CD4-positive, alpha-beta T cell treated with Interleukin-21 for 1 hour (primary cell): Measurements from ENCODE around the gene GPALPP1.
A peak's percentile ranks its signal among the peaks of the same experiment; 100 is the strongest.
"Not testable (repeated sequence)": the region's sequence is repeated elsewhere in the genome, so short reads cannot be mapped to it uniquely, and the experiment has no call there.

ENCODE experiments used
- DNase-seq: peaks from one replicate; pipeline ENCODE4 v3.0.0-alpha.2; 2020

GPALPP1 gene

GRCh38 chr13:45007823-45008222 is 18.5 kb downstream of the GPALPP1 start:
- DNase-seq = no peak

- DNase-seq = no peak
Observed at GRCh38 chr13:45011198-45011597, 21.9 kb downstream of the GPALPP1 start.

GRCh38 chr13:45015300-45015699 is 26.0 kb downstream of the GPALPP1 start:
- no peak for DNase-seq

GRCh38 chr13:45016792-45017425 is 27.6 kb downstream of the GPALPP1 start:
- DNase-seq = no peak

GRCh38 chr13:45019981-45020380 is 30.6 kb downstream of the GPALPP1 start:
- not testable (repeated sequence) for DNase-seq

- no peak for DNase-seq
Observed at GRCh38 chr13:45021250-45021649, 31.9 kb downstream of the GPALPP1 start.

- DNase-seq = no peak
Observed at GRCh38 chr13:45024847-45025246, 35.5 kb downstream of the GPALPP1 start.

- DNase-seq = no peak
Observed at GRCh38 chr13:45034342-45034741, 45.0 kb downstream of the GPALPP1 start.

- DNase-seq = no peak
Observed at GRCh38 chr13:45036206-45036605, 46.9 kb downstream of the GPALPP1 start.

GRCh38 chr13:45040173-45040572 is 50.8 kb downstream of the GPALPP1 start:
- DNase-seq = no peak

GRCh38 chr13:45040622-45041021 is 51.3 kb downstream of the GPALPP1 start:
- no peak for DNase-seq

- DNase-seq = no peak
Observed at GRCh38 chr13:45042539-45042938, 53.2 kb downstream of the GPALPP1 start.

GRCh38 chr13:45046445-45046844 is 57.1 kb downstream of the GPALPP1 start:
- DNase-seq = no peak

- DNase-seq = peak; percentile 79
Observed at GRCh38 chr13:45047394-45048310, 58.3 kb downstream of the GPALPP1 start.

- no peak for DNase-seq
Observed at GRCh38 chr13:45048890-45049407, 59.6 kb downstream of the GPALPP1 start.

- no peak for DNase-seq
Observed at GRCh38 chr13:45049478-45049877, 60.1 kb downstream of the GPALPP1 start.

GRCh38 chr13:45051315-45051714 is 62.0 kb downstream of the GPALPP1 start:
- no peak for DNase-seq

GRCh38 chr13:45055198-45055901 is 66.0 kb downstream of the GPALPP1 start:
- DNase-seq = no peak

- DNase-seq = no peak
Observed at GRCh38 chr13:45055902-45056648, 66.7 kb downstream of the GPALPP1 start.

GRCh38 chr13:45060062-45060461 is 70.7 kb downstream of the GPALPP1 start:
- DNase-seq = no peak

GRCh38 chr13:45063261-45063860 is 74.0 kb downstream of the GPALPP1 start:
- DNase-seq = no peak

- DNase-seq = not testable (repeated sequence)
Observed at GRCh38 chr13:45063889-45064288, 74.6 kb downstream of the GPALPP1 start.
